ENCODE data around the gene PAX7. TPM values are rescaled to one million over a fixed set of nuclear protein-coding genes. Genes with fewer than 3 reads are reported as not detected.

Gene PAX7
- polyA plus RNA-seq, 1 of the 3 experiments (the other 2 are of a cell fraction), result not detected

- Histone ChIP-seq H2AFZ (ENCODE audit: low read depth) (no peak overlapping the region), H3K4me1 (ENCODE audit: control insufficient read depth in 1 of 2, insufficient read depth in 2 of 2, low read depth in 1 of 2, low read length in 1 of 2) (no peaks in the 10 kb centered on the region), H3K4me3 (ENCODE audit: low read depth in 2 of 2, low read length in 1 of 2) (no peak overlapping the region), H3K9me2 (no peaks in the 10 kb centered on the region), H3K27ac (ENCODE audit: low read depth in 2 of 2, low read length in 1 of 2) (no peak overlapping the region), H3K9ac (no peak overlapping the region), H3K79me2 (ENCODE audit: insufficient read depth) (no peaks in the 10 kb centered on the region), H4K20me1 (ENCODE audit: insufficient read depth) (no peaks in the 10 kb centered on the region), H3K9me3 (no peaks in the 10 kb centered on the region), H3F3A (replicated peaks; ENCODE audit: insufficient read depth) (no peaks in the 10 kb centered on the region), H3K4me2 (no peak overlapping the region), H3K36me3 (replicated peaks in 1 of 2; ENCODE audit: control insufficient read depth in 1 of 2, insufficient read depth in 2 of 2, low read length in 1 of 2) (no peaks in the 10 kb centered on the region), H3K27me3 (ENCODE audit: insufficient read depth) (peaks cover 100% of the 10 kb centered on the region)
- WGBS (ENCODE audit: low lambda C conversion rate), result 13% methylated on average over 6 of the region's 6 CpGs
- POLR2A ChIA-PET, result interaction anchor here (0.6 kb wide), 1 partner anchor 14 kb away, joined by 3 read pairs; no protein-coding TSS in a partner anchor
- no peak for DNase-seq
- CTCF ChIA-PET, result interaction anchor here (1.0 to 2.8 kb wide), 6 partner anchors 17 to 237 kb away, joined by 3 to 12 read pairs (median 4); no protein-coding TSS in a partner anchor
- no peak for TF ChIP-seq GABPA (IDR thresholded peaks at IDR 0.05; ENCODE audit: low read depth)
- no peak for TF ChIP-seq TCF12 (IDR thresholded peaks at IDR 0.05)
- TF ChIP-seq CTCF (IDR thresholded peaks at IDR 0.05), result no peak
- TF ChIP-seq PBX3 (IDR thresholded peaks at IDR 0.05), result no peak
- no peak for TF ChIP-seq ELF1 (IDR thresholded peaks at IDR 0.05)
These were observed 8.3 kb downstream of the PAX7 start for GRCh38 chr1:18638835-18639364.

- Histone ChIP-seq H2AFZ (ENCODE audit: low read depth) (no peak overlapping the region), H3K4me2 (no peak overlapping the region), H3K4me3 (ENCODE audit: low read depth in 2 of 2, low read length in 1 of 2) (no peak overlapping the region), H3K9me2 (no peaks in the 10 kb centered on the region), H3K27ac (ENCODE audit: low read depth in 2 of 2, low read length in 1 of 2) (no peak overlapping the region), H4K20me1 (ENCODE audit: insufficient read depth) (no peaks in the 10 kb centered on the region), H3F3A (replicated peaks; ENCODE audit: insufficient read depth) (no peaks in the 10 kb centered on the region), H3K36me3 (replicated peaks in 1 of 2; ENCODE audit: control insufficient read depth in 1 of 2, insufficient read depth in 2 of 2, low read length in 1 of 2) (no peaks in the 10 kb centered on the region), H3K27me3 (ENCODE audit: insufficient read depth) (peaks cover 100% of the 10 kb centered on the region), H3K9me3 (no peaks in the 10 kb centered on the region), H3K4me1 (ENCODE audit: control insufficient read depth in 1 of 2, insufficient read depth in 2 of 2, low read depth in 1 of 2, low read length in 1 of 2) (no peaks in the 10 kb centered on the region), H3K9ac (no peak overlapping the region), H3K79me2 (ENCODE audit: insufficient read depth) (no peaks in the 10 kb centered on the region)
- 9% methylated on average over 10 of the region's 10 CpGs for WGBS (ENCODE audit: low lambda C conversion rate)
- ChIA-PET CTCF (interaction anchor here (0.7 to 2.8 kb wide), 6 partner anchors 17 to 236 kb away, joined by 3 to 12 read pairs (median 4); no protein-coding TSS in a partner anchor), POLR2A (interaction anchor here (0.6 kb wide), 1 partner anchor 15 kb away, joined by 3 read pairs; no protein-coding TSS in a partner anchor)
- DNase-seq, result no peak
- no peak for TF ChIP-seq GATA2 (CRISPR knock-in tag; IDR thresholded peaks at IDR 0.05)
These were observed 8.9 kb downstream of the PAX7 start for GRCh38 chr1:18639368-18640055.

Measured in SK-N-SH (cell line).